ENCODE results near the gene KCNH2. TPM values are rescaled to one million over a fixed set of nuclear protein-coding genes. Genes with fewer than 3 reads are reported as not detected.

The KCNH2 gene
- total RNA-seq, 2 donors from 2014 or later: 59.1 to 82.1 TPM

GRCh38 chr7:150999497-151000230 is 21.5 kb upstream of the KCNH2 start:
- ATAC-seq (no peak), DNase-seq (no peak)
- intact Hi-C loops (cut with DNase I): no loop called here

DNA sequence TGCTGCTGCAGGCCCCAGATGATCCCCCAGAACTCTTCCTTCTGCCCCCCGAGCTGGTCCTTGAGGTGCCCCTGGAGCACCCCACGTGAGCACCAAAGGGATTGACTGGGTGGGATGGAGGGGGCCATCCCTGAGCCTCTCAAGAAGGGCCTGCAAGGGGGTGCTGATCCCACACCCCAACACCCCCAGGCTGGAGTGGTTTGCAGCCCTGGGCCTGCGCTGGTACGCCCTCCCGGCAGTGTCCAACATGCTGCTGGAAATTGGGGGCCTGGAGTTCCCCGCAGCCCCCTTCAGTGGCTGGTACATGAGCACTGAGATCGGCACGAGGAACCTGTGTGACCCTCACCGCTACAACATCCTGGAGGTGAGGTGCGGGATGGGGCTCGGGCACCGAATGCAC is 20.9 kb upstream of the KCNH2 start:
- DNase-seq (no peak), ATAC-seq (no peak)

DNA sequence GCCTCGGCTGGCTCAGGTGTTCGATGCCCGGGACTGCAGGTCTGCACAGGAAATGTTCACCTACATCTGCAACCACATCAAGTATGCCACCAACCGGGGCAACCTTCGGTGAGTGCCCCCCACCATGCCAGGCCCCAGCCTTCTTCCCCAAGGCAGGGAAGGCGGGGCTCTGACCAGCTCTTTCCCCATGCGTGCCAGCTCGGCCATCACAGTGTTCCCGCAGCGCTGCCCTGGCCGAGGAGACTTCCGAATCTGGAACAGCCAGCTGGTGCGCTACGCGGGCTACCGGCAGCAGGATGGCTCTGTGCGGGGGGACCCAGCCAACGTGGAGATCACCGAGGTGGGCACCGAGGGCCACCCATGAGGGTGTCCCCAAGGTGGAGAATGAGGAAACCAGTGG is 20.2 kb upstream of the KCNH2 start:
- intact Hi-C loops (cut with DNase I): no loop called here
- ATAC-seq (no peak), DNase-seq (no peak)

More for the DNA sequence above, 20.9 kb upstream of the KCNH2 start:
- intact Hi-C loops (cut with DNase I): no loop called here

DNA sequence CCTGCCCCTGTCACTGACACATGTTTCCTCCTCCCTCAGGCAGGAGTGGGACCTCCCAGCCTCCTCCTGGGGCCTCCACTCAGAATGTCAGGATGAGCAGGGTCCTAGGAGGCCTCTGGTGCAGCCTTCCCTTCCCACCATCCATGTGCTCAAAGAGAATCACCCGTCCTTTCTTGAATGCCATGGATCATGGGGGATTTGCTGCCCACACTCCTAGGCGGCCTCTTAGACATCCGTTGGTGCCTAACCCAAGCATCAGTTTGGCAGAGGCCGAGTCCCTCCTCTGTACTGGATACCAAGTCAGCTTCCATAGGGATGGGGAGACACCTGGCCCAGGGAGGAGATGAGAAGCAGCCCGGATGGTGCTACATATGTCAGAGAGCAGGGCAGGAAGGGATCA is 19.7 kb upstream of the KCNH2 start:
- DNase-seq (no peak), ATAC-seq (no peak)
- intact Hi-C loops (cut with DNase I): no loop called here

GRCh38 chr7:150997075-150997511 is 19.0 kb upstream of the KCNH2 start:
- no peak for ATAC-seq
- DNase-seq: no peak
- intact Hi-C loops (cut with DNase I): no loop called here

- DNase-seq (no peak), ATAC-seq (no peak)
- intact Hi-C loops (cut with DNase I): no loop called here
Observed at GRCh38 chr7:150996376-150997074, 18.4 kb upstream of the KCNH2 start.

GRCh38 chr7:150994838-150995510 is 16.9 kb upstream of the KCNH2 start:
- intact Hi-C loops (cut with DNase I): no loop called here
- DNase-seq (no peak), ATAC-seq (no peak)

DNA sequence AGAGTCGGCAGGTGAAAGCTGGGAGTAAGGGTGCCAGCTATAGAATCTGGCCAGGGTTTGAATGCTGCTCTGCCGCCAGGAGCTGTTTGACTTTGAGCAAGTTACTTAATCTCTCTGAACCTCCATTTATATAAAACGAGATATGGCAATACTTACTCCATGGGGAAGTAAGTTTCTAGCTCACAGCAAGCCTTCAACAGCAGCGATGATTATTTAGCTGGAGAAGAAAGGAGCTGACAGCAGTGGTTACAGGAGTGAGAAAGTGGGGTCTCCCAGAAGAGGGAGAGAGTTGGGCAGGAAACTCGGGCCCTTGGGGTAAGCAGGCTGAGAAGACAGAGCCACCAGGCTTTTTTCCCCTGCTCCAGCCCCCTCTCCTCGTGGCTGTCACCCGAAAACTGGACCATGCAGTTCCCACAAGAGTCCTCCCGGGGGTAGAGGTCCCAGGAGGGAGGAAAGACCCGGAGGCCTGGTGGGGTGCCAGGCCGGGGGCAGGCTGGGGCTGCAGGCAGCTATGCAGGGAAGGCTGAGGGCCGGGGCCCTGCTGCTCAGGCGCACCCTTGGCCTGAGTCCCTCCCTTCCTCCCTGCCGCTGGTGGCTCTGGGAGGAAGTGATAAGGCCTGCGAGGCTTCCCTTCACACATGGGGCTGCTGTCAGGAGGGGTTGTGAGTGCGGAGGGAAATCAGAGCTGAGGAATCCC is 16.2 kb upstream of the KCNH2 start:
- intact Hi-C loops (cut with DNase I): no loop called here
- ATAC-seq (peak; percentile 81 to 89), DNase-seq (peak; percentile 83)

DNA sequence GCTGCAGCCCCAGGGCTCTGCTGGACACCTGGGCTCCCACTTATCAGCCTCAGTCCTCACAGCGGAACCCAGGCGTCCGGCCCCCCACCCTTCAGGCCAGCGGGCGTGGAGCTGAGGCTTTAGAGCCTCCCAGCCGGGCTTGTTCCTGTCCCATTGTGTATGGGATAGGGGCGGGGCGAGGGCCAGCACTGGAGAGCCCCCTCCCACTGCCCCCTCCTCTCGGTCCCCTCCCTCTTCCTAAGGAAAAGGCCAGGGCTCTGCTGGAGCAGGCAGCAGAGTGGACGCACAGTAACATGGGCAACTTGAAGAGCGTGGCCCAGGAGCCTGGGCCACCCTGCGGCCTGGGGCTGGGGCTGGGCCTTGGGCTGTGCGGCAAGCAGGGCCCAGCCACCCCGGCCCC is 15.4 kb upstream of the KCNH2 start:
- intact Hi-C loops (cut with DNase I): no loop called here
- DNase-seq (peak; percentile 90), ATAC-seq (peak; percentile 25 to 60)

DNA sequence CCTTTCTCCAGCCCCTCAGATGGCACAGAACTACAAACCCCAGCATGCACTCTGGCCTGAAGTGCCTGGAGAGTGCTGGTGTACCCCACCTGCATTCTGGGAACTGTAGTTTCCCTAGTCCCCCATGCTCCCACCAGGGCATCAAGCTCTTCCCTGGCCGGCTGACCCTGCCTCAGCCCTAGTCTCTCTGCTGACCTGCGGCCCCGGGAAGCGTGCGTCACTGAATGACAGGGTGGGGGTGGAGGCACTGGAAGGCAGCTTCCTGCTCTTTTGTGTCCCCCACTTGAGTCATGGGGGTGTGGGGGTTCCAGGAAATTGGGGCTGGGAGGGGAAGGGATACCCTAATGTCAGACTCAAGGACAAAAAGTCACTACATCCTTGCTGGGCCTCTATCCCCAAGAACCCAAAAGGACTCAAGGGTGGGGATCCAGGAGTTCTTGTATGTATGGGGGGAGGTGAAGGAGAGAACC is 14.7 kb upstream of the KCNH2 start:
- intact Hi-C loops (cut with DNase I): no loop called here
- peak; percentile 48 to 50 for ATAC-seq
- DNase-seq: peak; percentile 79

DNA sequence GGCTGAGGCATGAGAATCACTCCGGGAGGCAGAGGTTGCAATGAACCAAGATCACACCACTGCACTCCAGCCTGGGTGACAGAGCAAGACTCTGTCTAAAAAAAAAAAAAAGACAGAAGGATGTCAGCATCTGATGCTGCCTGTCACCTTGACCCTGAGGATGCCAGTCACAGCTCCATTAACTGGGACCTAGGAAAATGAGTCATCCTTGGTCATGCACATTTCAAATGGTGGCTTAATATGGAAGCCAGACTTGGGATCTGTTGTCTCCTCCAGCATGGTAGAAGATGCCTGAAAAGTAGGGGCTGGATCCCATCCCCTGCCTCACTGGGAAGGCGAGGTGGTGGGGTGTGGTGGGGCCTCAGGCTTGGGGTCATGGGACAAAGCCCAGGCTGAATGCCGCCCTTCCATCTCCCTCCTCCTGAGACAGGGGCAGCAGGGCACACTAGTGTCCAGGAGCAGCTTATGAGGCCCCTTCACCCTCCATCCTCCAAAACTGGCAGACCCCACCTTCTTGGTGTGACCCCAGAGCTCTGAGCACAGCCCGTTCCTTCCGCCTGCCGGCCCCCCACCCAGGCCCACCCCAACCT is 14.0 kb upstream of the KCNH2 start:
- intact Hi-C loops (cut with DNase I): no loop called here
- no peak for DNase-seq
- no peak for ATAC-seq

DNA sequence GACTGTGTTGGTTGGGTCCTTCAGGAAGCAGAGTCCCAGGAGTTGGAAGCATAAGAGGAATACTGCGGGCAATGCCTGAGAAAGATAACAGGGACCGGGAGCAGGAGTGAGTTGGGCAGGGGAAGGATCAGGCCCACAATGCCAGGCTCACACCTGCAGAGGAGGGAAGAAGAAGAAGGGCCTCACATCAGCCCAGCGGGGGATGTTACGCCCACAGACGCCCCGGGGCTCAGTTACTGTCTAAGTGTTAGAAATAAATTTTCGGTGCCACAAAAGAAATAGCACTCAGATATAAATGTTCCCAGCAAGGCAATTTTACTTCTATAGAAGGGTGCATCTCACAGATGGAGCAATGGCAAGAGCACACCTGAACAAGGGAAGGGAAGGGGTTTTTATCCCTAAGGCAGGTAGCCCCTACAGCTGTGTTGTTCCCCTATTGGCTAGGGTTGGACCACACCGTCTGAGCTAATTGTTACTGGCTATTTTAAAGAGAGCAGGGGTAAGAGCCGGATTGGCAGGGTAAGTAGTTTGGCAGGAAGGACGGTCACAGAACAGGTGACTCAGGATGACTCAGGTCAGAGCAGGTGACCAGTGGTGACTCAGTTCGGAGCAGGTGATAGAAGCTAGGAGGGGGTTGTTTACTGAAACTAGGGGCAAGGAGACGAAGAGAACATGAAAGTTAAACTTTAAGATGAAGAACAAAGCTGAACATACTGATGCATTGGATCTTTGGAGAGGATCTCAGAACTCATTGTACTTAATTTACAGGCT is 12.5 kb upstream of the KCNH2 start, which contains the start of gene NOS3:
Gene NOS3, plus strand, starts transcription at position 602 of the 771 bp plus-strand sequence. CDS start 2,787 bp downstream, outside the sequence.
- intact Hi-C loops (cut with DNase I): no loop called here
- no peak for ATAC-seq

DNA sequence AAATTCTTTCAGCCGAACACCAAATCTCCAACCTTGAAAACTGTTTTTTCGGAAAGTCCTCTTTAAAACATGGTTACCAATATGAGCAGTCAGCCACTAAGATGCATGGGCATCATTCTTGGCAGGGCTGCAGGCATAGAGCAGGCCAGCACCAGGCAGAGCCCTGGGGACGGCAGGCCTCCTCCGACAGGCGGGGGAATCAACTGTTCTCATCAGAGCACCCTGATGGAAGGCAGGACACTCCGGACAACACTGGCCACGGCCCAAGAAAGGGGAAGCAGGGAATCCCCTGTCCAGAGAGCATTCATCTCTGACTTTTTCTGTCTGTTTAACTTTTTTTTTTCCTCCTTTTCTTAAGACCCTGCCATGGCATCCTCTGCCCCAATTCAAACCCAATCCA is 11.3 kb upstream of the KCNH2 start:
- ATAC-seq (no peak), DNase-seq (no peak)
- intact Hi-C loops (cut with DNase I): loop anchor here (5.0 kb wide), 2 partner anchors 92 to 212 kb away; no protein-coding TSS in a partner anchor

More for the DNA sequence above, 12.5 kb upstream of the KCNH2 start, which contains the start of gene NOS3:
- DNase-seq: no peak

GRCh38 chr7:150988230-150989226 is 10.4 kb upstream of the KCNH2 start:
- ATAC-seq: peak; percentile 56 to 60
- intact Hi-C loops (cut with DNase I): loop anchor here (1.0 to 5.0 kb wide), 3 partner anchors 90 to 211 kb away; no protein-coding TSS in a partner anchor

GRCh38 chr7:150986556-150986955 is 8.4 kb upstream of the KCNH2 start:
- ATAC-seq: peak in 1 of 2 donors; percentile 4
- no peak for DNase-seq
- intact Hi-C loops (cut with DNase I): loop anchor here (5.0 kb wide), 2 partner anchors 89 to 209 kb away; no protein-coding TSS in a partner anchor

More at GRCh38 chr7:150988230-150989226, 10.4 kb upstream of the KCNH2 start:
- DNase-seq: peak; percentile 86

- ATAC-seq: peak; percentile 55 to 60
- intact Hi-C loops (cut with DNase I): loop anchor here (5.0 kb wide), 2 partner anchors 89 to 209 kb away; no protein-coding TSS in a partner anchor
- DNase-seq: no peak
Observed at GRCh38 chr7:150986099-150986512, 8.0 kb upstream of the KCNH2 start.

Measured in left cardiac atrium (tissue), 4 donors.